Psoas muscle (tissue), 8 donors: ENCODE data around the gene ZNF606. TPM values are rescaled to one million over a fixed set of nuclear protein-coding genes. Genes with fewer than 3 reads are reported as not detected.

Experiments
- ATAC-seq, 4 donors: fragments of 200-7000 bp; cut with Tn5 transposase; one replicate each; pipeline ENCODE4 v1.9.1; 2020; ENCODE audit warnings: moderate library complexity in 3 of 4, mild to moderate bottlenecking in 2 of 4
- DNase-seq, 2 donors: peaks; one replicate each; pipeline ENCODE4 v3.0.0-alpha.2; 2020
- H3K27ac ChIP-seq: fragments of 200-600 bp; one replicate; pipeline ENCODE4 v1.8.0; 2022
- H3K27me3 ChIP-seq, 3 donors: fragments of 200-600 bp in 1 of 3; one replicate each; pipeline versions ENCODE4 v1.6.1 to v1.8.0; 2013 to 2022; ENCODE audit warnings: low read length in 2 of 3, mild to moderate bottlenecking in 2 of 3, moderate library complexity in 1 of 3; ENCODE audit not compliant: insufficient read depth in 3 of 3
- H3K36me3 ChIP-seq, 2 donors: fragments of 200-600 bp in 1 of 2; one replicate each; pipeline versions ENCODE4 v1.6.1 to v1.8.0; 2013 to 2022; ENCODE audit warnings: low read depth in 1 of 2, mild to moderate bottlenecking in 1 of 2, moderate library complexity in 1 of 2; ENCODE audit not compliant: insufficient read depth in 1 of 2
- H3K4me1 ChIP-seq: fragments of 200-600 bp; one replicate; pipeline ENCODE4 v1.8.0; 2022
- H3K4me3 ChIP-seq: fragments of 200-600 bp; one replicate; pipeline ENCODE4 v1.8.0; 2022; ENCODE audit warnings: mild to moderate bottlenecking
- H3K9me3 ChIP-seq: fragments of 200-600 bp; one replicate; pipeline ENCODE4 v1.8.0; 2022
- WGBS, 3 donors: extraction: QIAGEN DNeasy Blood & Tissue Kit; methylation state at CpG; one replicate each; pipeline versions ENCODE4 v1.1.6 to v1.1.7; 2013; 5-methylcytosine and 5-hydroxymethylcytosine counted together
- intact Hi-C, 2 donors: fragments of 100-400 bp; cut with DNase I; formaldehyde crosslinking; loops; one replicate each; pipeline versions ENCODE4 v1.11.0 to v1.14.2; 2022
- polyA plus RNA-seq, 3 donors: library from polyadenylated mRNA; stranded (reverse); fragments of 200-250 nt; gene quantifications; one replicate each; pipeline ENCODE4 v1.2.3, GENCODE V29; 2013
- total RNA-seq, 4 donors: library from RNA; stranded (reverse); fragmentation: NEBNext Ultra II Directional in 2 of 4; extraction: Animal tissue kit (Norgen Biotek cat#: 25700) in 2 of 4; gene quantifications; one replicate each; pipeline versions ENCODE4 v1.2.1 to v1.2.4, GENCODE V29; 2021 to 2023
- TF ChIP-seq, protein P1 (sequence below): fragments of 200-600 bp; IDR thresholded peaks from one replicate; pipeline ENCODE4 v1.8.0; 2022; ENCODE audit warnings: antibody characterized with exemption
- donor health status: healthy with polysubstance abuse.
- donor health status: DM: no; HTN: no; CAD: no; lungs with moderate emphysema.
- donor health status: Bipolar disorder and iron deficiency.
- donor health status: healthy.
- donor health status: DM: yes; HTN: yes; CAD: no.
- donor health status: DM: no; HTN: no; CAD: no.
- donor health status: DM: no; HTN: no; CAD: no.
- donor health status: DM: yes; HTN: yes; CAD: no.

ZNF606 gene
- total and polyA plus RNA-seq, 7 donors: 2.0 to 7.0 (median 3.9) TPM

DNA sequence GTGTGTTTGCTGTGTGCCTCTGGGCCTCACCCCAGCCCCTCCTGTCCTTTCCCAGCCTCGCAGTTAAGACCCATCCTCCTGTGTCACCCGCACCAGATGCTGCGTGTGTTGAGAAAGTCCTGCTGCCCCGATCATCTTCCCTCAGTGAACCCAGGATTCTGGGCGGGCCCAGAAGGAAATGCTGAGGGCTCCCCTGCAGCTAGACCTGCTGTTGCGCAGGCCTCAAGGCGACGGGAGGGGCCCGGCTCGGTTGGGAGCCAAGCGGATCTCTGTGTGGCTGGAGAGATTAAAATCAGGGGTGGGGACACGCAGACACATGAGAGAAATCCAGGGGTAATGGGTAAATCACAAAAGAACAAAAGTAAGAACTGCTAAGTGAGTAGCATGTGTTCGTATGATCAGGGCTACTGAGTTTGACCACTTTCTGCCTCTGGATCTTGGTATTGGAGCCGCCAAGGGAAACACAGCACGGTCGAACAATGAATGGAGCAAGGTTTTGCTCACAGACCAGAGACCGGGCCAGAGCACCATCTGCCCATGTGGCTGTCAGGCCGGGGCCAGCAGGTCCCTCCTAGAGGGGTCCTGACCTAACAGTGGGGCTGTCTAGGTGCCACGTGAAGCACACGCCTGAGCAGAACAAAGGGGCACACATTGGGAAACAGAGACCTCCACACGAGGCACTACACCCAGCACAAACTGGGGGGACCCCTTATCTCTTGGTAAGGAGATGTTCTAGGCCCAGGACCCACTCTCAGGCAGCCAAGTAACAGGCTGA is 38.3 kb upstream of the ZNF606 start:
- no peak overlapping the region for H3K27ac ChIP-seq
- H3K36me3 ChIP-seq: no peaks in the 10 kb centered on the region
- H3K4me3 ChIP-seq: no peak overlapping the region
- H3K4me1 ChIP-seq: no peaks in the 10 kb centered on the region
- TF ChIP-seq, protein P1, sequence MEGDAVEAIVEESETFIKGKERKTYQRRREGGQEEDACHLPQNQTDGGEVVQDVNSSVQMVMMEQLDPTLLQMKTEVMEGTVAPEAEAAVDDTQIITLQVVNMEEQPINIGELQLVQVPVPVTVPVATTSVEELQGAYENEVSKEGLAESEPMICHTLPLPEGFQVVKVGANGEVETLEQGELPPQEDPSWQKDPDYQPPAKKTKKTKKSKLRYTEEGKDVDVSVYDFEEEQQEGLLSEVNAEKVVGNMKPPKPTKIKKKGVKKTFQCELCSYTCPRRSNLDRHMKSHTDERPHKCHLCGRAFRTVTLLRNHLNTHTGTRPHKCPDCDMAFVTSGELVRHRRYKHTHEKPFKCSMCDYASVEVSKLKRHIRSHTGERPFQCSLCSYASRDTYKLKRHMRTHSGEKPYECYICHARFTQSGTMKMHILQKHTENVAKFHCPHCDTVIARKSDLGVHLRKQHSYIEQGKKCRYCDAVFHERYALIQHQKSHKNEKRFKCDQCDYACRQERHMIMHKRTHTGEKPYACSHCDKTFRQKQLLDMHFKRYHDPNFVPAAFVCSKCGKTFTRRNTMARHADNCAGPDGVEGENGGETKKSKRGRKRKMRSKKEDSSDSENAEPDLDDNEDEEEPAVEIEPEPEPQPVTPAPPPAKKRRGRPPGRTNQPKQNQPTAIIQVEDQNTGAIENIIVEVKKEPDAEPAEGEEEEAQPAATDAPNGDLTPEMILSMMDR: no peak
- peaks cover 12% of the 10 kb centered on the region for H3K9me3 ChIP-seq
- WGBS, 3 donors: 81 to 84% (median 81%) methylated on average over 21 of the region's 21 CpGs
- H3K27me3 ChIP-seq: peaks cover 0 to 8% (median 0%) of the 10 kb centered on the region in 3 donors
- intact Hi-C loops: no loop called here
- DNase-seq (no peak), ATAC-seq (no peak)

DNA sequence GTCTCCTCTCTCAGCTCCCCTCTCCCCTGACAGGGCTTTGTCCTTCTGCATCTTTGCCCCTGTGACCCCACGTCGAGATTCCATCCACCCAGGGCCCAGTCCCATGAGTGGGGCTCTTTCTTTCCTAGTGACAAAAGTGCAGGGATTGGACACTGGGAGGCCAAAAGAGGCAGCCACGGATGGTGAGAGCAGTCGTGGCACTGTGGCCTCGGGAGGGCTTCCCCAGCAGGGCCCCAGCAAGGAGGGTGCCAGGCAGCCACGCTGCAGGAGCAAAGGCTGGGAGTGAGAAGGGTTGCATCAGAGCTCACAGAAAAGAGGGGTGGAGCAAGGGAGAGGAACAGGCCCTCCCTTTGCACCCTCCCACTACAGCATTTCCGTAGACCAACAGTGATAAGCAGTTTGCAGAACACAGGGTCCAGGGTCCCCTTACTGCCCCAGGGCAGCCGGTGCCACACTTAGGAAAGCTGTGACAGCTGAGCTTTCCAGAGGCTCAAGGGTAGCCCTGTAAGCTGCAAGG is 36.1 kb upstream of the ZNF606 start:
- TF ChIP-seq, protein P1: no peak
- Histone ChIP-seq H3K4me1 (no peaks in the 10 kb centered on the region), H3K27me3 (peaks cover 0 to 14% (median 13%) of the 10 kb centered on the region in 3 donors), H3K9me3 (peaks cover 9% of the 10 kb centered on the region), H3K4me3 (no peak overlapping the region), H3K27ac (no peak overlapping the region), H3K36me3 (no peaks in the 10 kb centered on the region)
- WGBS, 3 donors: 16 to 17% (median 16%) methylated on average over 8 of the region's 8 CpGs
- DNase-seq (no peak), ATAC-seq (no peak)
- intact Hi-C loops: no loop called here

DNA sequence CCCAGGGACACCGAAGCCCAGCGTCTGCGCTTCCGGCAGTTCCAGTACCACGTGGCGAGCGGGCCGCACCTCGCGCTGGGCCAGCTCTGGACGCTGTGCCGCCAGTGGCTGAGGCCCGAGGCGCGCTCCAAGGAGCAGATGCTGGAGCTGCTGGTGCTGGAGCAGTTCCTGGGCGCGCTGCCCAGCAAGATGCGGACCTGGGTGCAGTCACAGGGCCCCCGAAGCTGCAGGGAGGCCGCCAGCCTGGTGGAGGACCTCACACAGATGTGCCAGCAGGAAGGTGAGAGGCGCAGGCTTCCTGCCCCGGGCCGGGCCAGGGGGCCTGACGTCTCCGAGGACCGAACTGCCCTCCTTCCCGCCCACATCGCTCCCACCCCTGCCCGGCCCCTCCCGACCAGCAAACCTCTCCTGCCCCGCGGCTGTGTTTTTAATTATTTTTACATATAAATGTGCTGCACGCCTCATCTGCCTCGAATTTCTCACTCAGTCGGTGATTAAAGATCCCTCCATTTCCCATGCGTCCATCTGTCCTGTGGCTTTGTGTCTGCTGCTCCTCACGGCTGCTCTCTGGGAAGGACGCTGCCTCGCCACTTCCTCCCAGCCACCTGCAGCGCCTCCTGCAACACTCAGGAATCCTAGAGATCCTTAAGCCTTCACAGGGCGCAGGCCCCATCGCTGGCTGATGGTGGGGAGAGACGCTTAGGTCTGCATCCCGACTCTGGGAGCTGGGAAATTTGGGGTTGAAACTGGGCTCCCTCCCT is 35.5 kb upstream of the ZNF606 start:
- ATAC-seq: no peak
- intact Hi-C loops: no loop called here
- DNase-seq: no peak
- no peaks in the 10 kb centered on the region for H3K4me1 ChIP-seq
- no peak overlapping the region for H3K4me3 ChIP-seq
- peaks cover 5% of the 10 kb centered on the region for H3K9me3 ChIP-seq
- H3K27me3 ChIP-seq: peaks cover 0 to 19% (median 12%) of the 10 kb centered on the region in 3 donors
- no peak overlapping the region for H3K27ac ChIP-seq
- 7 to 15% (median 9%) methylated on average over 40 to 44 of the region's 44 CpGs for WGBS, 3 donors
- TF ChIP-seq, protein P1: no peak
- no peaks in the 10 kb centered on the region for H3K36me3 ChIP-seq

DNA sequence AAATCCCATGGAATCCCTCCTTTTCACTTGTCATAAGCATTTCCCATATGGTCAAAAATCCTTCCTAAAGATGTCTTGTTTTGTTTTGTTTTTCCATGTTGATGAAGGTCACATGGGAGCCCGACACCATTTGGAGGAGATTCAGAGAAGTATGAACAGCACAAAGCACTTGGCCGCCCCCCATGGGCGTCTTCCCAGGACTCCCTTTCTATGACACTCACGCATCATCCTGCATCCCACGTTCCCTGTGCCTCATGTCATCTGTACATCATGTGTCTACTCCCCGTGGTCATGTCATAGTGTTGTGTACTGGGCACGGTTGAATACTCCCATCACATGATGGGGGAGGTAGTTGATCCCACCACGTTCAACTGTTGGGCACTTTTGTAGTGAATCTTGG is 33.2 kb upstream of the ZNF606 start:
- WGBS, 3 donors: 54 to 60% (median 58%) methylated on average over 8 of the region's 8 CpGs
- H3K4me3 ChIP-seq: no peak overlapping the region
- TF ChIP-seq, protein P1: no peak
- no peaks in the 10 kb centered on the region for H3K36me3 ChIP-seq
- no peak overlapping the region for H3K27ac ChIP-seq
- peaks cover 8% of the 10 kb centered on the region for H3K9me3 ChIP-seq
- no peaks in the 10 kb centered on the region for H3K4me1 ChIP-seq
- H3K27me3 ChIP-seq: peaks cover 0 to 26% (median 11%) of the 10 kb centered on the region in 3 donors
- no peak for ATAC-seq
- no peak for DNase-seq
- intact Hi-C loops: no loop called here
